Vagina (tissue), 2 donors: ENCODE measurements around the gene DNAJC4. TPM values are rescaled to one million over a fixed set of nuclear protein-coding genes. Genes with fewer than 3 reads are reported as not detected.

Experiments used
- DNase-seq, 2 donors: peaks; one replicate each; pipeline ENCODE4 v3.0.0-alpha.2; 2017; ENCODE audit errors: extremely low spot score in 2 of 2
- H3K27ac ChIP-seq: fragments of 200-600 bp; sonication (generic); one replicate; pipeline ENCODE4 v1.5.1; 2019
- H3K27me3 ChIP-seq: fragments of 200-600 bp; sonication (generic); one replicate; pipeline ENCODE4 v1.5.1; 2019
- H3K36me3 ChIP-seq, 2 donors: fragments of 200-600 bp; sonication (generic); one replicate each; pipeline ENCODE4 v1.5.1; 2017 to 2019
- H3K4me1 ChIP-seq: fragments of 200-600 bp; sonication (generic); one replicate; pipeline ENCODE4 v1.5.1; 2019
- H3K4me3 ChIP-seq, 2 donors: fragments of 200-600 bp; sonication (generic); 1 replicate in 1 of 2; 2 replicates in 1 of 2; pipeline ENCODE4 v1.5.1; 2016 to 2019
- H3K9me3 ChIP-seq: fragments of 200-600 bp; sonication (generic); one replicate; pipeline ENCODE4 v1.5.1; 2019
- CTCF ChIP-seq, 3 experiments: fragments of 450-650 bp in 2 of 3; fragments of 200-600 bp in 1 of 3; sonication (generic) in 1 of 3; IDR thresholded peaks; one replicate each; pipeline ENCODE4 v1.5.1; 2017 to 2019; ENCODE audit warnings: antibody characterized with exemption in 3 of 3, mild to moderate bottlenecking in 2 of 3, moderate library complexity in 2 of 3
- POLR2A ChIP-seq, 2 donors: fragments of 450-650 bp; IDR thresholded peaks; one replicate each; pipeline ENCODE4 v1.6.1; 2017; ENCODE audit warnings: antibody characterized with exemption in 2 of 2, mild to moderate bottlenecking in 2 of 2, moderate library complexity in 2 of 2
- POLR2AphosphoS5 ChIP-seq, 2 donors: sonication (generic); formaldehyde crosslinking; IDR thresholded peaks; one replicate each; pipeline ENCODE4 v1.9.0; 2017; ENCODE audit warnings: antibody characterized with exemption in 2 of 2, mild to moderate bottlenecking in 2 of 2, low read depth in 1 of 2; ENCODE audit not compliant: insufficient read depth in 1 of 2
- intact Hi-C: fragments of 100-400 bp; cut with DNase I; formaldehyde crosslinking; loops from one replicate; pipeline ENCODE4 v1.15.1; 2023
- total RNA-seq: library from RNA; depleted of rRNA; stranded (reverse); fragments of >200 nt; gene quantifications from one replicate; pipeline ENCODE4 v1.2.3, GENCODE V29; 2016

The DNAJC4 gene
- total RNA-seq, 1 donor from 2014 or later = 43.7 TPM

- DNase-seq = no peak
- no peaks in the 10 kb centered on the region for H3K9me3 ChIP-seq
- H3K4me1 ChIP-seq = peaks cover 22% of the 10 kb centered on the region
- H3K27me3 ChIP-seq = no peaks in the 10 kb centered on the region
- TF ChIP-seq CTCF (IDR thresholded peaks at IDR 0.05) = no peak
- no peak for TF ChIP-seq POLR2A (IDR thresholded peaks at IDR 0.05)
- TF ChIP-seq POLR2AphosphoS5 (IDR thresholded peaks at IDR 0.05; ENCODE audit: insufficient read depth in 1 of 2, low read depth in 1 of 2) = no peak
- H3K36me3 ChIP-seq = no peaks in the 10 kb centered on the region
- intact Hi-C loops = no loop called here
- no peak overlapping the region for H3K27ac ChIP-seq
- H3K4me3 ChIP-seq = no peak overlapping the region
Observed at GRCh38 chr11:64220798-64221197, 9.6 kb upstream of the DNAJC4 start.

GRCh38 chr11:64222651-64223000 lies 7.7 kb upstream of the DNAJC4 start:
- TF ChIP-seq POLR2A (IDR thresholded peaks at IDR 0.05) (no peak), POLR2AphosphoS5 (IDR thresholded peaks at IDR 0.05; ENCODE audit: insufficient read depth in 1 of 2, low read depth in 1 of 2) (no peak), CTCF (IDR thresholded peaks at IDR 0.05) (no peak)
- Histone ChIP-seq H3K36me3 (no peaks in the 10 kb centered on the region), H3K4me1 (peaks cover 35% of the 10 kb centered on the region), H3K9me3 (no peaks in the 10 kb centered on the region), H3K27me3 (no peaks in the 10 kb centered on the region), H3K4me3 (no peak overlapping the region), H3K27ac (no peak overlapping the region)
- intact Hi-C loops = no loop called here
- no peak for DNase-seq

GRCh38 chr11:64223001-64223651 lies 7.2 kb upstream of the DNAJC4 start:
- no peak overlapping the region for H3K4me3 ChIP-seq
- DNase-seq = no peak
- intact Hi-C loops = no loop called here
- no peak overlapping the region for H3K27ac ChIP-seq
- TF ChIP-seq POLR2A (IDR thresholded peaks at IDR 0.05) = no peak
- no peak for TF ChIP-seq CTCF (IDR thresholded peaks at IDR 0.05)
- no peak for TF ChIP-seq POLR2AphosphoS5 (IDR thresholded peaks at IDR 0.05; ENCODE audit: insufficient read depth in 1 of 2, low read depth in 1 of 2)
- H3K4me1 ChIP-seq = peaks cover 39% of the 10 kb centered on the region
- H3K9me3 ChIP-seq = no peaks in the 10 kb centered on the region
- H3K27me3 ChIP-seq = no peaks in the 10 kb centered on the region
- H3K36me3 ChIP-seq = no peaks in the 10 kb centered on the region

DNA sequence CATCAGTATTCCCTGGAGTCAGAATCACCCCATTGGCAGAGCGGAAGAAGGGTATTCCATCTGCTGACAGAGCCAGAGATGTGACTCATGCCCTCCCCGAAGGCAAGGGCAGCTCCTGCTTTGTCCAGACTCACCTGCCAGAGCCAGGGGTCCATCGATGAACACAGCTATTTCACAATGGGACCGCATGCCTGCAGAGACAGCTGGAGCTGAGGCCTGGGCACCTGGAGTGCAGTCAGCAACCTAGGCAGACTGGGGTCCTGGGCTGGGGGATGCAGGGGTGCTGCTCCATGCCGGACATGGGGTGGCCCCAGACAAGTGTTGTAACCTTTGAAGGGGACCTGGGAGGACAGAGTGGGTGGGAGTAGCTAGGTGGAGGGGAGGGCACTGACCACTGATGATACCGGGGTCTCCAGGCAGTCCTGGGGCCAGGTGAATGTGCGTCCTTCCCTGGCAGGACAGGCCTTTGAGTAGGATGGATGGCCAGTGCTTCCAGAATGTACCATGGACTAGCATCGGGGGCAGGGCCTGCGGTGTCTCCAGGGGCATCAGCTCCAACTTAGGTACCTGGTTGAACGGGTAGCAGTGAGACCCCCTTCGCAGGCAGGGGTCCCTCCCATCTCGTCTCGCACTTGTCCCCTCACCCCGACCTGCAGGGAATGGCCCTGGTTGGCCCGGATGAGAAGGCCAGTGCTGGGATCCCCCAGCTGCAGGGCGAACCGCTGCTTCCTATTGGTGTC lies 6.0 kb upstream of the DNAJC4 start:
- DNase-seq = no peak
- Histone ChIP-seq H3K27ac (no peak overlapping the region), H3K4me1 (peaks cover 44% of the 10 kb centered on the region), H3K4me3 (no peak overlapping the region), H3K9me3 (no peaks in the 10 kb centered on the region), H3K27me3 (no peaks in the 10 kb centered on the region), H3K36me3 (no peaks in the 10 kb centered on the region)
- intact Hi-C loops = no loop called here
- no peak for TF ChIP-seq CTCF (IDR thresholded peaks at IDR 0.05)

DNA sequence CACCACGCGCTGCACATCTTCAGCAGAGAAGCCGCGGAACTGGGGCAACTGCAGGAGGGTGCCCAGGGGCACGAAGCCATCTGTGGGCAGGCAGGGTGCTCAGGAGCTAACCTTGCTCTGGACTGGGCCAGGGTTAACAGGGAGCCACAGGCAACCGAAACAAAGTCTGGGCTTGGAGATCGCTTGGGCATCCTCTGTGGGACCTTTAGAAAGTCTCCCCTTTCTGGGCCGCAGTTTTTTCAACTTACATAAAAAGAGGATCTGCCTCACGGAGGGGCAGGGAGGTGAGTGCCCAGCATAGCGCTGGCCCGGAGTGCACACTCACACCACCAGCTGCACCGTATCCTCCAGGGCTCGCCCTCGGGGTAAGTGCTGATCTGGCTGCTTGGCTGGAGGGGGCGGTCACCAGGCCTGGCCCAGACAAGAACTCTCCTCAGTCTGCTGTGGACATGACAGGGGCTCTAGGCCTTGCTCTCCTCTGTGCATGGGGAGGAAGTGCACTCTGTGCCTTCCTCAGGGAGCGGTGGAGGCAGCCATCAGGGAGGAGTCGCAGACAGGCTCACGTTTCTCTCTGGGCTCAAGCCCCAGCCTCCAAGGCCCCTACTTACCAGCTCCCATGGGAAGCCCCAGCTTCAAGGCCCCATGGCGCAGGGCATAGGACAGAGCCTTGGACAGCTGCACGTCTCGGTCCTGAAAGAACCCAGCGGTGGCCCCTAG lies 5.3 kb upstream of the DNAJC4 start:
- no peak for DNase-seq
- H3K36me3 ChIP-seq = no peaks in the 10 kb centered on the region
- TF ChIP-seq POLR2AphosphoS5 (IDR thresholded peaks at IDR 0.05; ENCODE audit: insufficient read depth in 1 of 2, low read depth in 1 of 2) (no peak), CTCF (IDR thresholded peaks at IDR 0.05) (no peak), POLR2A (IDR thresholded peaks at IDR 0.05) (no peak)
- peaks cover 52% of the 10 kb centered on the region for H3K4me1 ChIP-seq
- peak overlapping the region; percentile 81 for H3K27ac ChIP-seq
- H3K27me3 ChIP-seq = no peaks in the 10 kb centered on the region
- H3K9me3 ChIP-seq = no peaks in the 10 kb centered on the region
- intact Hi-C loops = no loop called here
- H3K4me3 ChIP-seq = peak overlapping the region; percentile 78 to 97
